K562 (cell line): ENCODE data around the gene LENEP. TPM values are rescaled to one million over a fixed set of nuclear protein-coding genes. Genes with fewer than 3 reads are reported as not detected.

Experiments used
- ATF3 ChIP-seq, 2 experiments: fragments of 450-650 bp in 1 of 2; sonication (generic) in 1 of 2; formaldehyde crosslinking in 1 of 2; IDR thresholded peaks in 1 of 2; conservative IDR thresholded peaks in 1 of 2; 2 replicates each; pipeline versions ENCODE4 v1.6.1 to v1.8.1; 2016 to 2023; ENCODE audit warnings: mild to moderate bottlenecking in 2 of 2, moderate library complexity in 2 of 2, inconsistent platforms in 1 of 2, missing genetic modification reagents in 1 of 2
- CBFA2T2 ChIP-seq: fragments of 450-650 bp; conservative IDR thresholded peaks from 2 replicates; pipeline ENCODE4 v1.6.1; 2017; ENCODE audit warnings: mild to moderate bottlenecking
- COPS2 ChIP-seq: fragments of 450-650 bp; conservative IDR thresholded peaks from 2 replicates; pipeline ENCODE4 v1.6.1; 2016; ENCODE audit warnings: mild to moderate bottlenecking, moderate library complexity
- FOXJ3 ChIP-seq: sonication (generic); formaldehyde crosslinking; IDR thresholded peaks from 2 replicates; pipeline ENCODE4 v1.4.0; 2020; ENCODE audit warnings: mild to moderate bottlenecking, missing genetic modification reagents
- HDAC8 ChIP-seq: fragments of 450-650 bp; IDR thresholded peaks from 2 replicates; pipeline ENCODE4 v1.6.1; 2016; ENCODE audit warnings: mild to moderate bottlenecking, missing genetic modification characterization, moderate library complexity, missing compliant biosample characterization
- KLF10 ChIP-seq: fragments of 250-450 bp; sonication (Bioruptor Pico); IDR thresholded peaks from 2 replicates; pipeline ENCODE4 v1.6.1; 2021; ENCODE audit warnings: matching md5 sums
- RAD51 ChIP-seq: fragments of 450-650 bp; IDR thresholded peaks from 2 replicates; pipeline ENCODE4 v1.7.1; 2016; ENCODE audit warnings: low read depth, mild to moderate bottlenecking, borderline replicate concordance
- RBFOX2 ChIP-seq: fragments of 200-400 bp; formaldehyde crosslinking; IDR thresholded peaks from 2 replicates; pipeline ENCODE4 v1.6.1; 2017; ENCODE audit warnings: low read depth, mild to moderate bottlenecking, low read length, moderate library complexity
- SAFB ChIP-seq: fragments of 200-400 bp; formaldehyde crosslinking; IDR thresholded peaks from 2 replicates; pipeline ENCODE4 v1.6.1; 2017; ENCODE audit warnings: low read depth, low read length, borderline replicate concordance
- SNRNP70 ChIP-seq: fragments of 200-400 bp; formaldehyde crosslinking; optimal IDR thresholded peaks from 2 replicates; pipeline ENCODE3; 2017; ENCODE audit warnings: low read depth, low read length
- TAF1 ChIP-seq: IDR thresholded peaks from 2 replicates; pipeline ENCODE4 v1.6.1; 2011; ENCODE audit warnings: mild to moderate bottlenecking, low read length, moderate library complexity; ENCODE audit not compliant: insufficient read depth, control insufficient read depth, severe bottlenecking; ENCODE audit errors: extremely low read depth
- ZBTB12 ChIP-seq: fragments of 250-450 bp; sonication (Bioruptor Pico); IDR thresholded peaks from 2 replicates; pipeline ENCODE4 v1.4.0; 2020
- ZC3H11A ChIP-seq: IDR thresholded peaks from 2 replicates; pipeline ENCODE4 v1.6.1; 2012; ENCODE audit warnings: low read depth, low read length, improper control_type of control experiment
- ZFX ChIP-seq: sonication (generic); formaldehyde crosslinking; IDR thresholded peaks from 2 replicates; pipeline ENCODE4 v1.8.0; 2022; ENCODE audit warnings: mild to moderate bottlenecking, missing genetic modification reagents, moderate library complexity
- ZNF785 ChIP-seq: fragments of 250-450 bp; sonication (Bioruptor Pico); IDR thresholded peaks from 2 replicates; pipeline ENCODE4 v1.4.0; 2020; ENCODE audit warnings: mild to moderate bottlenecking
- polyA plus RNA-seq, 8 experiments: library from polyadenylated mRNA; depleted of rRNA in 4 of 8; stranded (reverse) in 5 of 8; unstranded in 3 of 8; fragments of >200 nt; fragmentation: Nextera tagmentation in 2 of 8; fragmentation: Illumina TruSeq in 1 of 8; extraction: Ambion mirVana in 2 of 8; extraction: Trizol in 1 of 8; gene quantifications; 2 replicates each; pipeline versions ENCODE4 v1.2.1 to v1.2.3, GENCODE V29; 2011 to 2014; ENCODE audit warnings: inconsistent platforms in 1 of 8, missing spikeins in 1 of 8
- total RNA-seq, 7 experiments: library from RNA; depleted of rRNA in 6 of 7; stranded (reverse); fragments of >200 nt in 6 of 7; fragmentation: Illumina TruSeq in 2 of 7; extraction: Trizol in 2 of 7; gene quantifications; 2 replicates each; pipeline versions ENCODE4 v1.2.1 to v1.2.3, GENCODE V29; 2011 to 2021; ENCODE audit warnings: low replicate concordance in 1 of 7
- TF ChIP-seq, protein P1 (sequence below): sonication (generic); formaldehyde crosslinking; IDR thresholded peaks from 2 replicates; pipeline ENCODE4 v1.8.1; 2023; ENCODE audit warnings: mild to moderate bottlenecking, missing genetic modification reagents
- TF ChIP-seq, protein P2 (sequence below): fragments of 250-450 bp; sonication (Bioruptor Pico); IDR thresholded peaks from 2 replicates; pipeline ENCODE4 v1.8.0; 2021; ENCODE audit warnings: mild to moderate bottlenecking, moderate library complexity
- TF ChIP-seq, protein P3 (sequence below): fragments of 250-450 bp; sonication (Bioruptor Pico); IDR thresholded peaks from 2 replicates; pipeline ENCODE4 v1.4.0; 2020; ENCODE audit warnings: borderline replicate concordance
- TF ChIP-seq, protein P4 (sequence below): sonication (generic); formaldehyde crosslinking; IDR thresholded peaks from 2 replicates; pipeline ENCODE4 v1.8.0; 2022; ENCODE audit warnings: missing genetic modification reagents, mild to moderate bottlenecking, borderline replicate concordance

The LENEP gene
- total and polyA plus RNA-seq, 9 of the 15 experiments (the other 6 are each of a cell fraction or from before 2014, with no cell fraction given): 0.23 to 0.87 (median 0.67) TPM; not detected in 5

DNA sequence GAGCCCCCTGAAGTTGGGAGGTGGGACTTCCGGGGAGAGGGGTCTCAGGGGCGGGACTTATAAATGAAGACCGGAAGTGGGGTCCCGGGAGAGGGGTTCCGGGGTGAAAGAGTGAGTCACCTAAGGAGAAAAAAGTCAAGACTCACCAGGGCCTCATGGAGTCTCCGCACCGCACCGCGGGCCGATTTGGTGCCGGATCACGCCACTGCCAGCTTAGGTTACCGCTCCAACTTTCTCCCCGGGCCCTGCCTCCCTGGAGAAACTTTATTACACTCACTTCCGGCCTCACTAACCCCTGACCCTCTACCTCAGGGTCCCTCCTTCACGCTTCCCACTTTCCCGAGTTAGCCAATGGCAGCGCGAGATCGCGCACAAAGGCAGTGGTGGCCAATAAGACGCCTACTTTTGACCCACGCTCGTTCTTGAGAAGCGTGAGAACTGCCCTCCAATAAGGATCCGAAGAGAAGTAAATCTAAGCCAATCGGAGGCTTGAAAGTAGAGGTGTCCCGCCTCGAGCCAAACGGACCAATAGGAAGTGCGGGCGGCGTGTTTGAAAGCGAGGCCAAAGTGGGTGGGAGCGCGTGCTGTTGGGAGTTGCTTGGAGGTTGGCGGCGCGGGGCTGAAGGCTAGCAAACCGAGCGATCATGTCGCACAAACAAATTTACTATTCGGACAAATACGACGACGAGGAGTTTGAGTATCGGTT, 19.1 kb upstream of the LENEP start, which contains the start of gene CKS1B (continued):
- TF ChIP-seq, protein P1, sequence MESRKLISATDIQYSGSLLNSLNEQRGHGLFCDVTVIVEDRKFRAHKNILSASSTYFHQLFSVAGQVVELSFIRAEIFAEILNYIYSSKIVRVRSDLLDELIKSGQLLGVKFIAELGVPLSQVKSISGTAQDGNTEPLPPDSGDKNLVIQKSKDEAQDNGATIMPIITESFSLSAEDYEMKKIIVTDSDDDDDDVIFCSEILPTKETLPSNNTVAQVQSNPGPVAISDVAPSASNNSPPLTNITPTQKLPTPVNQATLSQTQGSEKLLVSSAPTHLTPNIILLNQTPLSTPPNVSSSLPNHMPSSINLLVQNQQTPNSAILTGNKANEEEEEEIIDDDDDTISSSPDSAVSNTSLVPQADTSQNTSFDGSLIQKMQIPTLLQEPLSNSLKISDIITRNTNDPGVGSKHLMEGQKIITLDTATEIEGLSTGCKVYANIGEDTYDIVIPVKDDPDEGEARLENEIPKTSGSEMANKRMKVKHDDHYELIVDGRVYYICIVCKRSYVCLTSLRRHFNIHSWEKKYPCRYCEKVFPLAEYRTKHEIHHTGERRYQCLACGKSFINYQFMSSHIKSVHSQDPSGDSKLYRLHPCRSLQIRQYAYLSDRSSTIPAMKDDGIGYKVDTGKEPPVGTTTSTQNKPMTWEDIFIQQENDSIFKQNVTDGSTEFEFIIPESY (CRISPR knock-in tag): no peak
- TF ChIP-seq ZNF785 (CRISPR knock-in tag): no peak
- no peak for TF ChIP-seq SNRNP70
- no peak for TF ChIP-seq CBFA2T2
- no peak for TF ChIP-seq SAFB
- TF ChIP-seq, protein P2, sequence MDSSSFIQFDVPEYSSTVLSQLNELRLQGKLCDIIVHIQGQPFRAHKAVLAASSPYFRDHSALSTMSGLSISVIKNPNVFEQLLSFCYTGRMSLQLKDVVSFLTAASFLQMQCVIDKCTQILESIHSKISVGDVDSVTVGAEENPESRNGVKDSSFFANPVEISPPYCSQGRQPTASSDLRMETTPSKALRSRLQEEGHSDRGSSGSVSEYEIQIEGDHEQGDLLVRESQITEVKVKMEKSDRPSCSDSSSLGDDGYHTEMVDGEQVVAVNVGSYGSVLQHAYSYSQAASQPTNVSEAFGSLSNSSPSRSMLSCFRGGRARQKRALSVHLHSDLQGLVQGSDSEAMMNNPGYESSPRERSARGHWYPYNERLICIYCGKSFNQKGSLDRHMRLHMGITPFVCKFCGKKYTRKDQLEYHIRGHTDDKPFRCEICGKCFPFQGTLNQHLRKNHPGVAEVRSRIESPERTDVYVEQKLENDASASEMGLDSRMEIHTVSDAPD (CRISPR knock-in tag): no peak
- no peak for TF ChIP-seq COPS2
- TF ChIP-seq, protein P3, sequence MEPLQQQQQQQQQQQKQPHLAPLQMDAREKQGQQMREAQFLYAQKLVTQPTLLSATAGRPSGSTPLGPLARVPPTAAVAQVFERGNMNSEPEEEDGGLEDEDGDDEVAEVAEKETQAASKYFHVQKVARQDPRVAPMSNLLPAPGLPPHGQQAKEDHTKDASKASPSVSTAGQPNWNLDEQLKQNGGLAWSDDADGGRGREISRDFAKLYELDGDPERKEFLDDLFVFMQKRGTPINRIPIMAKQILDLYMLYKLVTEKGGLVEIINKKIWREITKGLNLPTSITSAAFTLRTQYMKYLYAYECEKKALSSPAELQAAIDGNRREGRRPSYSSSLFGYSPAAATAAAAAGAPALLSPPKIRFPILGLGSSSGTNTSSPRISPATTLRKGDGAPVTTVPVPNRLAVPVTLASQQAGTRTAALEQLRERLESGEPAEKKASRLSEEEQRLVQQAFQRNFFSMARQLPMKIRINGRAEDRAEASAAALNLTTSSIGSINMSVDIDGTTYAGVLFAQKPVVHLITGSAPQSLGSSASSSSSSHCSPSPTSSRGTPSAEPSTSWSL: no peak
- TF ChIP-seq ZC3H11A: no peak
- peak; percentile 97 for TF ChIP-seq RBFOX2
- peak; percentile 27 for TF ChIP-seq TAF1
- TF ChIP-seq ATF3 (IDR thresholded peaks at IDR 0.05): peak; percentile 84
- no peak for TF ChIP-seq ATF3 (CRISPR knock-in tag; conservative IDR thresholded peaks at IDR 0.05)
- no peak for TF ChIP-seq HDAC8 (tag)
- TF ChIP-seq RAD51: no peak
- peak; percentile 21; the same call in 1 of the 2 replicates for TF ChIP-seq ZBTB12 (CRISPR knock-in tag)
- TF ChIP-seq ZFX (CRISPR knock-in tag): peak; percentile 90
- no peak for TF ChIP-seq FOXJ3 (CRISPR knock-in tag)
- TF ChIP-seq, protein P4, sequence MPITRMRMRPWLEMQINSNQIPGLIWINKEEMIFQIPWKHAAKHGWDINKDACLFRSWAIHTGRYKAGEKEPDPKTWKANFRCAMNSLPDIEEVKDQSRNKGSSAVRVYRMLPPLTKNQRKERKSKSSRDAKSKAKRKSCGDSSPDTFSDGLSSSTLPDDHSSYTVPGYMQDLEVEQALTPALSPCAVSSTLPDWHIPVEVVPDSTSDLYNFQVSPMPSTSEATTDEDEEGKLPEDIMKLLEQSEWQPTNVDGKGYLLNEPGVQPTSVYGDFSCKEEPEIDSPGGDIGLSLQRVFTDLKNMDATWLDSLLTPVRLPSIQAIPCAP (CRISPR knock-in tag): peak; percentile 70; the same call in 1 of the 2 replicates
- no peak for TF ChIP-seq KLF10 (CRISPR knock-in tag)
